Activated CD4-positive, alpha-beta T cell treated with anti-CD3 and anti-CD28 coated beads, Interleukin-2, amount 50 U/mL, for 24 hours (primary cell): ENCODE results near the gene ANTXR1.
"Not testable (repeated sequence)": the region's sequence is repeated elsewhere in the genome, so short reads cannot be mapped to it uniquely, and the experiment has no call there.

Experiments used
- DNase-seq, 2 donors: peaks; one replicate each; pipeline ENCODE4 v3.0.0-alpha.2; 2020; ENCODE audit warnings: low read depth in 1 of 2, low spot score in 1 of 2

Gene ANTXR1

GRCh38 chr2:69225933-69226332 lies 213.0 kb downstream of the ANTXR1 start:
- no peak for DNase-seq

GRCh38 chr2:69226903-69227302 lies 213.9 kb downstream of the ANTXR1 start:
- no peak for DNase-seq

GRCh38 chr2:69227716-69228115 lies 214.7 kb downstream of the ANTXR1 start:
- no peak for DNase-seq

- not testable (repeated sequence) for DNase-seq
Measured at GRCh38 chr2:69230946-69231345, 218.0 kb downstream of the ANTXR1 start.

GRCh38 chr2:69231612-69232277 lies 218.8 kb downstream of the ANTXR1 start:
- DNase-seq, result no peak

GRCh38 chr2:69235835-69236234 lies 222.9 kb downstream of the ANTXR1 start:
- DNase-seq, result not testable (repeated sequence)

GRCh38 chr2:69237070-69237670 lies 224.2 kb downstream of the ANTXR1 start:
- no peak for DNase-seq

- DNase-seq, result no peak
Measured at GRCh38 chr2:69238449-69239031, 225.6 kb downstream of the ANTXR1 start.

GRCh38 chr2:69241093-69241492 lies 228.1 kb downstream of the ANTXR1 start:
- DNase-seq, result no peak

GRCh38 chr2:69241664-69242514 lies 228.9 kb downstream of the ANTXR1 start:
- DNase-seq, result no peak

GRCh38 chr2:69242651-69243051 lies 229.7 kb downstream of the ANTXR1 start:
- DNase-seq, result no peak

GRCh38 chr2:69243652-69244051 lies 230.7 kb downstream of the ANTXR1 start:
- no peak for DNase-seq

GRCh38 chr2:69244882-69245281 lies 231.9 kb downstream of the ANTXR1 start:
- DNase-seq, result no peak

- DNase-seq, result no peak
Measured at GRCh38 chr2:69247583-69247982, 234.6 kb downstream of the ANTXR1 start.

- no peak for DNase-seq
Measured at GRCh38 chr2:69248232-69248631, 235.3 kb downstream of the ANTXR1 start.

- no peak for DNase-seq
Measured at GRCh38 chr2:69250981-69251380, 238.0 kb downstream of the ANTXR1 start.

GRCh38 chr2:69251943-69252342 lies 239.0 kb downstream of the ANTXR1 start:
- no peak for DNase-seq

- DNase-seq, result no peak
Measured at GRCh38 chr2:69253112-69253511, 240.1 kb downstream of the ANTXR1 start.

GRCh38 chr2:69253611-69254301 lies 240.8 kb downstream of the ANTXR1 start:
- DNase-seq, result no peak

GRCh38 chr2:69255760-69256159 lies 242.8 kb downstream of the ANTXR1 start:
- DNase-seq, result no peak

- not testable (repeated sequence) for DNase-seq
Measured at GRCh38 chr2:69259994-69260591, 247.1 kb downstream of the ANTXR1 start.
